HepG2 (cell line): ENCODE data around the gene ZC3H18. TPM values are rescaled to one million over a fixed set of nuclear protein-coding genes. Genes with fewer than 3 reads are reported as not detected.

Experiments
- ARNTL ChIP-seq: sonication (generic); formaldehyde crosslinking; IDR thresholded peaks from 2 replicates; pipeline ENCODE4 v1.4.0; 2020; ENCODE audit warnings: mild to moderate bottlenecking, missing genetic modification reagents
- CAMTA2 ChIP-seq: sonication (generic); formaldehyde crosslinking; IDR thresholded peaks from 2 replicates; pipeline ENCODE4 v1.4.0; 2020; ENCODE audit warnings: mild to moderate bottlenecking, missing genetic modification reagents, borderline replicate concordance
- GLI4 ChIP-seq: sonication (generic); formaldehyde crosslinking; IDR thresholded peaks from 2 replicates; pipeline ENCODE4 v1.5.1; 2020; ENCODE audit warnings: missing genetic modification reagents, mild to moderate bottlenecking, moderate library complexity, borderline replicate concordance
- KDM1A ChIP-seq: IDR thresholded peaks from 2 replicates; pipeline ENCODE4 v1.6.1; 2016; ENCODE audit warnings: missing compliant biosample characterization
- KDM6A ChIP-seq: IDR thresholded peaks from 2 replicates; pipeline ENCODE4 v1.6.1; 2016; ENCODE audit warnings: low read depth
- MIER2 ChIP-seq: IDR thresholded peaks from 2 replicates; pipeline ENCODE4 v1.6.1; 2016; ENCODE audit warnings: missing biosample characterization, missing genetic modification reagents
- NFYB ChIP-seq: sonication (generic); formaldehyde crosslinking; IDR thresholded peaks from 2 replicates; pipeline ENCODE4 v1.4.0; 2020; ENCODE audit warnings: missing genetic modification reagents
- PHF8 ChIP-seq: sonication (generic); formaldehyde crosslinking; IDR thresholded peaks from 2 replicates; pipeline ENCODE4 v1.5.0; 2020; ENCODE audit warnings: missing genetic modification reagents
- SOX6 ChIP-seq, 2 experiments: fragments of 450-650 bp in 1 of 2; sonication (generic) in 1 of 2; formaldehyde crosslinking in 1 of 2; IDR thresholded peaks; 2 replicates each; pipeline versions ENCODE4 v1.4.0 to v1.6.1; 2017 to 2020; ENCODE audit warnings: antibody characterized with exemption in 1 of 2, mild to moderate bottlenecking in 1 of 2, missing genetic modification reagents in 1 of 2
- SUZ12 ChIP-seq: fragments of 150-350 bp; IDR thresholded peaks from 2 replicates; pipeline ENCODE4 v1.6.1; 2014; ENCODE audit warnings: low read depth, low read length
- TEAD3 ChIP-seq: optimal IDR thresholded peaks from 2 replicates; pipeline ENCODE3; 2016; ENCODE audit warnings: borderline replicate concordance
- TRAFD1 ChIP-seq: sonication (generic); formaldehyde crosslinking; IDR thresholded peaks from 2 replicates; pipeline ENCODE4 v1.5.1; 2020; ENCODE audit warnings: missing genetic modification reagents, mild to moderate bottlenecking, borderline replicate concordance
- ZHX2 ChIP-seq, 2 experiments: sonication (generic) in 1 of 2; formaldehyde crosslinking in 1 of 2; IDR thresholded peaks; 2 replicates each; pipeline versions ENCODE4 v1.6.1 to v1.9.0; 2014 to 2022; ENCODE audit warnings: antibody characterized with exemption in 1 of 2, borderline replicate concordance in 1 of 2, inconsistent platforms in 1 of 2, low read depth in 1 of 2, missing genetic modification reagents in 1 of 2
- ZNF567 ChIP-seq: sonication (generic); formaldehyde crosslinking; IDR thresholded peaks from 2 replicates; pipeline ENCODE4 v1.8.1; 2023; ENCODE audit warnings: mild to moderate bottlenecking, missing genetic modification reagents, borderline replicate concordance
- ZSCAN20 ChIP-seq: sonication (generic); formaldehyde crosslinking; IDR thresholded peaks from 2 replicates; pipeline ENCODE4 v1.4.0; 2020; ENCODE audit warnings: missing genetic modification reagents, mild to moderate bottlenecking, borderline replicate concordance
- ZZZ3 ChIP-seq: sonication (generic); formaldehyde crosslinking; IDR thresholded peaks from 2 replicates; pipeline ENCODE4 v1.4.0; 2020; ENCODE audit warnings: missing genetic modification reagents, mild to moderate bottlenecking, borderline replicate concordance
- polyA plus RNA-seq, 8 experiments: library from polyadenylated mRNA; depleted of rRNA in 3 of 8; stranded (reverse) in 7 of 8; unstranded in 1 of 8; fragments of >200 nt; fragmentation: Illumina TruSeq in 4 of 8; extraction: Trizol in 4 of 8; gene quantifications; 2 replicates each; pipeline versions ENCODE4 v1.2.1 to v1.2.3, GENCODE V29; 2011 to 2016; ENCODE audit warnings: low read depth in 4 of 8, missing spikeins in 1 of 8, mixed read lengths in 1 of 8; ENCODE audit not compliant: insufficient read depth in 1 of 8
- total RNA-seq, 5 experiments: library from RNA; depleted of rRNA; stranded (reverse); fragments of >200 nt; fragmentation: Illumina TruSeq; extraction: Trizol; gene quantifications; 2 replicates each; pipeline ENCODE4 v1.2.3, GENCODE V29; 2016; ENCODE audit warnings: low read depth in 1 of 5
- TF ChIP-seq, protein P1 (sequence below): IDR thresholded peaks from 2 replicates; pipeline ENCODE4 v1.6.1; 2016; ENCODE audit warnings: low read depth, borderline replicate concordance
- TF ChIP-seq, protein P2 (sequence below), 2 experiments: fragments of 450-650 bp in 1 of 2; sonication (generic) in 1 of 2; formaldehyde crosslinking; IDR thresholded peaks; 2 replicates each; pipeline versions ENCODE4 v1.5.0 to v1.8.0; 2020 to 2022; ENCODE audit warnings: mild to moderate bottlenecking in 1 of 2, missing genetic modification reagents in 1 of 2
- TF ChIP-seq, protein P3 (sequence below): sonication (generic); formaldehyde crosslinking; IDR thresholded peaks from 2 replicates; pipeline ENCODE4 v1.4.0; 2020; ENCODE audit warnings: missing genetic modification reagents

The ZC3H18 gene
- total and polyA plus RNA-seq, 2 of the 13 experiments (the other 11 are each of a cell fraction or from before 2014, with no cell fraction given), result 11.2 to 27.4 TPM

GRCh38 chr16:88569614-88569984 is 604 bp upstream of the ZC3H18 start (continued):
- TF ChIP-seq ZNF567 (CRISPR knock-in tag), result no peak
- no peak for TF ChIP-seq ZSCAN20 (CRISPR knock-in tag)
- TF ChIP-seq, protein P1, sequence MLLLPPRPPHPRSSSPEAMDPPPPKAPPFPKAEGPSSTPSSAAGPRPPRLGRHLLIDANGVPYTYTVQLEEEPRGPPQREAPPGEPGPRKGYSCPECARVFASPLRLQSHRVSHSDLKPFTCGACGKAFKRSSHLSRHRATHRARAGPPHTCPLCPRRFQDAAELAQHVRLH (CRISPR knock-in tag), result no peak
- 0 out of 2 replicates have a peak, but pooled peaks have one; percentile 49 for TF ChIP-seq ARNTL (CRISPR knock-in tag)
- TF ChIP-seq, protein P2, sequence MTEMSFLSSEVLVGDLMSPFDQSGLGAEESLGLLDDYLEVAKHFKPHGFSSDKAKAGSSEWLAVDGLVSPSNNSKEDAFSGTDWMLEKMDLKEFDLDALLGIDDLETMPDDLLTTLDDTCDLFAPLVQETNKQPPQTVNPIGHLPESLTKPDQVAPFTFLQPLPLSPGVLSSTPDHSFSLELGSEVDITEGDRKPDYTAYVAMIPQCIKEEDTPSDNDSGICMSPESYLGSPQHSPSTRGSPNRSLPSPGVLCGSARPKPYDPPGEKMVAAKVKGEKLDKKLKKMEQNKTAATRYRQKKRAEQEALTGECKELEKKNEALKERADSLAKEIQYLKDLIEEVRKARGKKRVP (CRISPR knock-in tag; IDR thresholded peaks at IDR 0.05), result peak in 1 of 2 experiments; percentile 60; a peak in 1 of 4 replicates
- no peak for TF ChIP-seq KDM6A (CRISPR knock-in tag)
- no peak for TF ChIP-seq NFYB (CRISPR knock-in tag)
- TF ChIP-seq, protein P3, sequence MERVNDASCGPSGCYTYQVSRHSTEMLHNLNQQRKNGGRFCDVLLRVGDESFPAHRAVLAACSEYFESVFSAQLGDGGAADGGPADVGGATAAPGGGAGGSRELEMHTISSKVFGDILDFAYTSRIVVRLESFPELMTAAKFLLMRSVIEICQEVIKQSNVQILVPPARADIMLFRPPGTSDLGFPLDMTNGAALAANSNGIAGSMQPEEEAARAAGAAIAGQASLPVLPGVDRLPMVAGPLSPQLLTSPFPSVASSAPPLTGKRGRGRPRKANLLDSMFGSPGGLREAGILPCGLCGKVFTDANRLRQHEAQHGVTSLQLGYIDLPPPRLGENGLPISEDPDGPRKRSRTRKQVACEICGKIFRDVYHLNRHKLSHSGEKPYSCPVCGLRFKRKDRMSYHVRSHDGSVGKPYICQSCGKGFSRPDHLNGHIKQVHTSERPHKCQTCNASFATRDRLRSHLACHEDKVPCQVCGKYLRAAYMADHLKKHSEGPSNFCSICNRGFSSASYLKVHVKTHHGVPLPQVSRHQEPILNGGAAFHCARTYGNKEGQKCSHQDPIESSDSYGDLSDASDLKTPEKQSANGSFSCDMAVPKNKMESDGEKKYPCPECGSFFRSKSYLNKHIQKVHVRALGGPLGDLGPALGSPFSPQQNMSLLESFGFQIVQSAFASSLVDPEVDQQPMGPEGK, result no peak
- no peak for TF ChIP-seq KDM1A (CRISPR knock-in tag)
- no peak for TF ChIP-seq GLI4 (CRISPR knock-in tag)
- TF ChIP-seq TRAFD1 (CRISPR knock-in tag), result no peak
- TF ChIP-seq PHF8 (CRISPR knock-in tag), result no peak
- TF ChIP-seq CAMTA2 (CRISPR knock-in tag), result no peak; the same call in 1 of the 2 replicates
- TF ChIP-seq ZHX2 (IDR thresholded peaks at IDR 0.05; ENCODE audit: low read depth), result no peak
- TF ChIP-seq ZHX2 (CRISPR knock-in tag; IDR thresholded peaks at IDR 0.05; ENCODE audit: borderline replicate concordance), result no peak
- no peak for TF ChIP-seq SUZ12
- TF ChIP-seq SOX6 (IDR thresholded peaks at IDR 0.05), result no peak
- TF ChIP-seq SOX6 (CRISPR knock-in tag; IDR thresholded peaks at IDR 0.05), result no peak
- no peak for TF ChIP-seq ZZZ3 (CRISPR knock-in tag)
- no peak for TF ChIP-seq MIER2 (CRISPR knock-in tag)
- no peak for TF ChIP-seq TEAD3
